Vagina (tissue), 2 donors: ENCODE results near the gene BEND7. TPM values are rescaled to one million over a fixed set of nuclear protein-coding genes. Genes with fewer than 3 reads are reported as not detected.

Experiments used
- DNase-seq, 2 donors: peaks; one replicate each; pipeline ENCODE4 v3.0.0-alpha.2; 2017; ENCODE audit errors: extremely low spot score in 2 of 2
- H3K27ac ChIP-seq: fragments of 200-600 bp; sonication (generic); one replicate; pipeline ENCODE4 v1.5.1; 2019
- H3K27me3 ChIP-seq: fragments of 200-600 bp; sonication (generic); one replicate; pipeline ENCODE4 v1.5.1; 2019
- H3K36me3 ChIP-seq, 2 donors: fragments of 200-600 bp; sonication (generic); one replicate each; pipeline ENCODE4 v1.5.1; 2017 to 2019
- H3K4me1 ChIP-seq: fragments of 200-600 bp; sonication (generic); one replicate; pipeline ENCODE4 v1.5.1; 2019
- H3K4me3 ChIP-seq, 2 donors: fragments of 200-600 bp; sonication (generic); 1 replicate in 1 of 2; 2 replicates in 1 of 2; pipeline ENCODE4 v1.5.1; 2016 to 2019
- H3K9me3 ChIP-seq: fragments of 200-600 bp; sonication (generic); one replicate; pipeline ENCODE4 v1.5.1; 2019
- CTCF ChIP-seq, 3 experiments: fragments of 450-650 bp in 2 of 3; fragments of 200-600 bp in 1 of 3; sonication (generic) in 1 of 3; IDR thresholded peaks; one replicate each; pipeline ENCODE4 v1.5.1; 2017 to 2019; ENCODE audit warnings: antibody characterized with exemption in 3 of 3, mild to moderate bottlenecking in 2 of 3, moderate library complexity in 2 of 3
- POLR2A ChIP-seq, 2 donors: fragments of 450-650 bp; IDR thresholded peaks; one replicate each; pipeline ENCODE4 v1.6.1; 2017; ENCODE audit warnings: antibody characterized with exemption in 2 of 2, mild to moderate bottlenecking in 2 of 2, moderate library complexity in 2 of 2
- POLR2AphosphoS5 ChIP-seq, 2 donors: sonication (generic); formaldehyde crosslinking; IDR thresholded peaks; one replicate each; pipeline ENCODE4 v1.9.0; 2017; ENCODE audit warnings: antibody characterized with exemption in 2 of 2, mild to moderate bottlenecking in 2 of 2, low read depth in 1 of 2; ENCODE audit not compliant: insufficient read depth in 1 of 2
- intact Hi-C: fragments of 100-400 bp; cut with DNase I; formaldehyde crosslinking; loops from one replicate; pipeline ENCODE4 v1.15.1; 2023
- total RNA-seq: library from RNA; depleted of rRNA; stranded (reverse); fragments of >200 nt; gene quantifications from one replicate; pipeline ENCODE4 v1.2.3, GENCODE V29; 2016

BEND7 gene
- total RNA-seq, 1 donor from 2014 or later, result 16.2 TPM

GRCh38 chr10:13473986-13474385 is 54.8 kb downstream of the BEND7 start:
- TF ChIP-seq POLR2A (IDR thresholded peaks at IDR 0.05) (no peak), CTCF (IDR thresholded peaks at IDR 0.05) (no peak), POLR2AphosphoS5 (IDR thresholded peaks at IDR 0.05; ENCODE audit: insufficient read depth in 1 of 2, low read depth in 1 of 2) (no peak)
- Histone ChIP-seq H3K9me3 (no peaks in the 10 kb centered on the region), H3K27ac (no peak overlapping the region), H3K27me3 (no peaks in the 10 kb centered on the region), H3K4me3 (no peak overlapping the region), H3K4me1 (no peaks in the 10 kb centered on the region), H3K36me3 (no peaks in the 10 kb centered on the region)
- intact Hi-C loops, result no loop called here
- DNase-seq, result no peak

- H3K27ac ChIP-seq, result no peak overlapping the region
- no peaks in the 10 kb centered on the region for H3K36me3 ChIP-seq
- intact Hi-C loops, result no loop called here
- no peak for DNase-seq
- no peaks in the 10 kb centered on the region for H3K9me3 ChIP-seq
- no peaks in the 10 kb centered on the region for H3K4me1 ChIP-seq
- no peaks in the 10 kb centered on the region for H3K27me3 ChIP-seq
- no peak overlapping the region for H3K4me3 ChIP-seq
- TF ChIP-seq POLR2AphosphoS5 (IDR thresholded peaks at IDR 0.05; ENCODE audit: insufficient read depth in 1 of 2, low read depth in 1 of 2) (no peak), CTCF (IDR thresholded peaks at IDR 0.05) (no peak), POLR2A (IDR thresholded peaks at IDR 0.05) (no peak)
Observed at GRCh38 chr10:13472359-13472758, 56.5 kb downstream of the BEND7 start.

- intact Hi-C loops, result no loop called here
- H3K4me1 ChIP-seq, result no peaks in the 10 kb centered on the region
- TF ChIP-seq POLR2A (IDR thresholded peaks at IDR 0.05) (no peak), CTCF (IDR thresholded peaks at IDR 0.05) (no peak), POLR2AphosphoS5 (IDR thresholded peaks at IDR 0.05; ENCODE audit: insufficient read depth in 1 of 2, low read depth in 1 of 2) (no peak)
- no peak for DNase-seq
- H3K4me3 ChIP-seq, result no peak overlapping the region
- no peak overlapping the region for H3K27ac ChIP-seq
- H3K9me3 ChIP-seq, result no peaks in the 10 kb centered on the region
- H3K36me3 ChIP-seq, result no peaks in the 10 kb centered on the region
- no peaks in the 10 kb centered on the region for H3K27me3 ChIP-seq
Observed at GRCh38 chr10:13470270-13470669, 58.5 kb downstream of the BEND7 start.

GRCh38 chr10:13462551-13462950 is 66.3 kb downstream of the BEND7 start:
- no peak overlapping the region for H3K4me3 ChIP-seq
- intact Hi-C loops, result no loop called here
- no peaks in the 10 kb centered on the region for H3K27me3 ChIP-seq
- H3K9me3 ChIP-seq, result no peaks in the 10 kb centered on the region
- TF ChIP-seq POLR2A (IDR thresholded peaks at IDR 0.05), result no peak
- TF ChIP-seq CTCF (IDR thresholded peaks at IDR 0.05), result no peak
- no peak for TF ChIP-seq POLR2AphosphoS5 (IDR thresholded peaks at IDR 0.05; ENCODE audit: insufficient read depth in 1 of 2, low read depth in 1 of 2)
- no peak overlapping the region for H3K27ac ChIP-seq
- H3K4me1 ChIP-seq, result no peaks in the 10 kb centered on the region
- DNase-seq, result no peak
- no peaks in the 10 kb centered on the region for H3K36me3 ChIP-seq

GRCh38 chr10:13458687-13459012 is 70.2 kb downstream of the BEND7 start:
- no peak for DNase-seq
- H3K9me3 ChIP-seq, result no peaks in the 10 kb centered on the region
- intact Hi-C loops, result no loop called here
- no peaks in the 10 kb centered on the region for H3K27me3 ChIP-seq
- no peaks in the 10 kb centered on the region for H3K36me3 ChIP-seq
- no peak overlapping the region for H3K27ac ChIP-seq
- no peaks in the 10 kb centered on the region for H3K4me1 ChIP-seq
- H3K4me3 ChIP-seq, result no peak overlapping the region
- no peak for TF ChIP-seq CTCF (IDR thresholded peaks at IDR 0.05)
- no peak for TF ChIP-seq POLR2AphosphoS5 (IDR thresholded peaks at IDR 0.05; ENCODE audit: insufficient read depth in 1 of 2, low read depth in 1 of 2)
- TF ChIP-seq POLR2A (IDR thresholded peaks at IDR 0.05), result no peak
